Gastrocnemius medialis (tissue), 4 donors: ENCODE data around the gene HLA-E. TPM values are rescaled to one million over a fixed set of nuclear protein-coding genes. Genes with fewer than 3 reads are reported as not detected.
A peak's percentile ranks its signal among the peaks of the same experiment; 100 is the strongest.

Experiments used
- ATAC-seq, 2 donors: fragments of 150-250 bp; one replicate each; pipeline ENCODE4 v1.9.1; 2016
- DNase-seq, 2 donors: peaks; one replicate each; pipeline ENCODE4 v3.0.0-alpha.2; 2019
- H3K27ac ChIP-seq, 4 donors: fragments of 200-600 bp; sonication (generic); 1 replicate in 1 of 4; 2 replicates in 3 of 4; pipeline ENCODE4 v1.5.1; 2016 to 2018; ENCODE audit warnings: mild to moderate bottlenecking in 2 of 4, moderate library complexity in 1 of 4
- H3K27me3 ChIP-seq, 3 donors: fragments of 200-600 bp; sonication (generic) in 2 of 3; 1 replicate in 1 of 3; 2 replicates in 2 of 3; pipeline versions ENCODE4 v1.5.1 to v1.6.0; 2016 to 2019; ENCODE audit warnings: mild to moderate bottlenecking in 1 of 3, moderate library complexity in 1 of 3
- H3K36me3 ChIP-seq, 2 donors: fragments of 200-600 bp; sonication (generic) in 1 of 2; one replicate each; pipeline ENCODE4 v1.5.1; 2017 to 2018
- H3K4me1 ChIP-seq, 2 donors: fragments of 200-600 bp; sonication (generic) in 1 of 2; one replicate each; pipeline ENCODE4 v1.5.1; 2016 to 2017; ENCODE audit warnings: mild to moderate bottlenecking in 2 of 2
- H3K4me3 ChIP-seq, 4 donors: fragments of 200-600 bp; sonication (generic) in 3 of 4; 1 replicate in 1 of 4; 2 replicates in 3 of 4; pipeline ENCODE4 v1.5.1; 2016 to 2019; ENCODE audit warnings: mild to moderate bottlenecking in 2 of 4
- H3K9me3 ChIP-seq, 3 donors: fragments of 200-600 bp; sonication (generic) in 2 of 3; 1 replicate in 1 of 3; 2 replicates in 2 of 3; pipeline ENCODE4 v1.5.1; 2016 to 2019
- CTCF ChIP-seq, 5 experiments: fragments of 450-650 bp in 3 of 5; fragments of 200-600 bp in 2 of 5; sonication (generic) in 2 of 5; IDR thresholded peaks in 4 of 5; conservative IDR thresholded peaks in 1 of 5; 1 replicate in 4 of 5; 2 replicates in 1 of 5; pipeline ENCODE4 v1.5.1; 2016 to 2019; ENCODE audit warnings: antibody characterized with exemption in 5 of 5, mild to moderate bottlenecking in 3 of 5, moderate library complexity in 3 of 5
- POLR2A ChIP-seq, 2 donors: fragments of 450-650 bp; IDR thresholded peaks; one replicate each; pipeline ENCODE4 v1.6.1; 2017; ENCODE audit warnings: antibody characterized with exemption in 2 of 2, mild to moderate bottlenecking in 2 of 2, moderate library complexity in 2 of 2
- in situ Hi-C, 4 donors: fragments of 200-750 bp; cut with MboI; loops; one replicate each; pipeline versions ENCODE4 v1.15.0 to v1.8.0; 2017; ENCODE audit warnings: low sequenced_read_pairs in 4 of 4
- intact Hi-C: fragments of 100-400 bp; cut with DNase I; formaldehyde crosslinking; loops from one replicate; pipeline ENCODE4 v1.15.1; 2023; ENCODE audit warnings: low total_unique reads
- total RNA-seq, 4 donors: library from RNA; depleted of rRNA; stranded (reverse); fragments of >200 nt; gene quantifications; one replicate each; pipeline versions ENCODE4 v1.1.0 to v1.2.3, GENCODE V29; 2016

The HLA-E gene
- total RNA-seq, 4 donors from 2014 or later = 135 to 248 (median 157) TPM

- Histone ChIP-seq H3K9me3 (no peaks in the 10 kb centered on the region), H3K36me3 (no peaks in the 10 kb centered on the region), H3K4me1 (peaks cover 4 to 8% of the 10 kb centered on the region in 2 donors), H3K27ac (no peak overlapping the region), H3K27me3 (peaks cover 22 to 74% (median 73%) of the 10 kb centered on the region in 3 donors), H3K4me3 (no peak overlapping the region)
- TF ChIP-seq POLR2A (IDR thresholded peaks at IDR 0.05) (no peak), CTCF (IDR thresholded peaks at IDR 0.05 in 4 of 5, conservative IDR thresholded peaks at IDR 0.05 in 1 of 5) (no peak)
- in situ Hi-C loops = no loop called here
- intact Hi-C loops = no loop called here
- ATAC-seq (no peak), DNase-seq (no peak)
These were observed 43.0 kb upstream of the HLA-E start for GRCh38 chr6:30446259-30446658.

- DNase-seq (no peak), ATAC-seq (no peak)
- no peak overlapping the region for H3K27ac ChIP-seq
- H3K9me3 ChIP-seq = no peaks in the 10 kb centered on the region
- H3K27me3 ChIP-seq = peaks cover 29 to 74% (median 74%) of the 10 kb centered on the region in 3 donors
- peaks cover 4 to 9% of the 10 kb centered on the region in 2 donors for H3K4me1 ChIP-seq
- no peaks in the 10 kb centered on the region for H3K36me3 ChIP-seq
- TF ChIP-seq CTCF (IDR thresholded peaks at IDR 0.05 in 4 of 5, conservative IDR thresholded peaks at IDR 0.05 in 1 of 5) (no peak), POLR2A (IDR thresholded peaks at IDR 0.05) (no peak)
- intact Hi-C loops = no loop called here
- H3K4me3 ChIP-seq = no peak overlapping the region
- in situ Hi-C loops = no loop called here
These were observed 42.1 kb upstream of the HLA-E start for GRCh38 chr6:30447237-30447636.

GRCh38 chr6:30450548-30450908 is 38.8 kb upstream of the HLA-E start:
- H3K36me3 ChIP-seq = no peaks in the 10 kb centered on the region
- H3K9me3 ChIP-seq = no peaks in the 10 kb centered on the region
- no peak for TF ChIP-seq POLR2A (IDR thresholded peaks at IDR 0.05)
- no peak for TF ChIP-seq CTCF (IDR thresholded peaks at IDR 0.05 in 4 of 5, conservative IDR thresholded peaks at IDR 0.05 in 1 of 5)
- intact Hi-C loops (no loop called here), in situ Hi-C loops (no loop called here)
- DNase-seq (no peak), ATAC-seq (no peak)
- no peak overlapping the region for H3K27ac ChIP-seq
- H3K27me3 ChIP-seq = peaks cover 25 to 73% (median 73%) of the 10 kb centered on the region in 3 donors
- peaks cover 4 to 9% of the 10 kb centered on the region in 2 donors for H3K4me1 ChIP-seq
- H3K4me3 ChIP-seq = peak overlapping the region in 1 of 4 donors; percentile 32

GRCh38 chr6:30450909-30451841 is 38.1 kb upstream of the HLA-E start:
- Histone ChIP-seq H3K27me3 (peaks cover 25 to 74% (median 73%) of the 10 kb centered on the region in 3 donors), H3K4me3 (peak overlapping the region in 1 of 4 donors; percentile 32), H3K9me3 (no peaks in the 10 kb centered on the region), H3K36me3 (no peaks in the 10 kb centered on the region), H3K4me1 (peaks cover 4 to 9% of the 10 kb centered on the region in 2 donors), H3K27ac (no peak overlapping the region)
- no peak for TF ChIP-seq POLR2A (IDR thresholded peaks at IDR 0.05)
- TF ChIP-seq CTCF (IDR thresholded peaks at IDR 0.05 in 4 of 5, conservative IDR thresholded peaks at IDR 0.05 in 1 of 5) = no peak
- in situ Hi-C loops = no loop called here
- no peak for DNase-seq
- peak; percentile 18 to 43 for ATAC-seq
- intact Hi-C loops = no loop called here
